ENCODE measurements around the gene DEFB112. TPM values are rescaled to one million over a fixed set of nuclear protein-coding genes. Genes with fewer than 3 reads are reported as not detected.

The DEFB112 gene
- total RNA-seq (not detected), total RNA-seq (0 to 0.07 (median 0) reads per million in 172 experiments)
- not detected for polyA plus RNA-seq (2013, experiment 1 of 2)
- polyA plus RNA-seq (2013, experiment 2 of 2), result not detected

GRCh38 chr6:50049829-50050228, at the start of gene DEFB112:
TSS of gene DEFB112 (minus strand) at chr6:50049929. CDS start at chr6:50049869, 60 bp downstream.
- H3K4me3 Mint-ChIP-seq, result no peak within 1 kb of the TSS
- ATAC-seq (ENCODE audit: poor library complexity) (no peak), DNase-seq (no peak)
- Histone ChIP-seq H3K4me1 (ENCODE audit: insufficient read depth, low read length) (no peaks in the 10 kb centered on the region), H3K9me3 (ENCODE audit: control insufficient read depth in 1 of 2, insufficient read depth in 1 of 2, low read length in 2 of 2) (peaks cover 0 to 6% of the 10 kb centered on the region in 2 experiments), H3K36me3 (ENCODE audit: insufficient read depth, low read length) (no peaks in the 10 kb centered on the region), H3K27ac (ENCODE audit: low read depth in 1 of 2, low read length in 2 of 2) (no peak within 1 kb of the TSS), H3K4me3 (ENCODE audit: low read length) (no peak within 1 kb of the TSS), H3K27me3 (ENCODE audit: control insufficient read depth in 1 of 2, insufficient read depth in 2 of 2, low read length in 2 of 2) (no peaks in the 10 kb centered on the region)
- no peaks in the 10 kb centered on the region for H3K36me3 Mint-ChIP-seq (ENCODE audit: low read depth)
- H3K4me1 Mint-ChIP-seq (ENCODE audit: low read depth), result no peaks in the 10 kb centered on the region
- no peaks in the 10 kb centered on the region for H3K9me3 Mint-ChIP-seq
- POLR2A ChIA-PET, result no interaction called here
- CTCF ChIA-PET, result no interaction called here
- no peaks in the 10 kb centered on the region for H3K27me3 Mint-ChIP-seq
- intact Hi-C loops (cut with DNase I, micrococcal nuclease), result no loop called here
- H3K27ac Mint-ChIP-seq, result no peak within 1 kb of the TSS
- TF ChIP-seq CTCF (IDR thresholded peaks at IDR 0.05), result no peak

GRCh38 chr6:50098641-50098993, 48.9 kb upstream of the DEFB112 start:
- H3K27me3 ChIP-seq (ENCODE audit: control insufficient read depth in 1 of 2, insufficient read depth in 2 of 2, low read length in 2 of 2), result no peaks in the 10 kb centered on the region
- DNase-seq, result no peak
- H3K4me1 ChIP-seq (ENCODE audit: insufficient read depth, low read length), result no peaks in the 10 kb centered on the region
- intact Hi-C loops (cut with DNase I, micrococcal nuclease), result no loop called here
- ATAC-seq (ENCODE audit: poor library complexity), result no peak
- Mint-ChIP-seq H3K27me3 (peaks cover 4% of the 10 kb centered on the region), H3K4me1 (ENCODE audit: low read depth) (no peaks in the 10 kb centered on the region), H3K9me3 (peaks cover 10% of the 10 kb centered on the region), H3K36me3 (ENCODE audit: low read depth) (no peaks in the 10 kb centered on the region), H3K4me3 (no peak overlapping the region), H3K27ac (no peak overlapping the region)
- H3K36me3 ChIP-seq (ENCODE audit: insufficient read depth, low read length), result no peaks in the 10 kb centered on the region
- TF ChIP-seq CTCF (IDR thresholded peaks at IDR 0.05), result no peak
- no peak overlapping the region for H3K27ac ChIP-seq (ENCODE audit: low read depth in 1 of 2, low read length in 2 of 2)
- CTCF ChIA-PET, result no interaction called here
- H3K4me3 ChIP-seq (ENCODE audit: low read length), result no peak overlapping the region
- POLR2A ChIA-PET, result no interaction called here
- H3K9me3 ChIP-seq (ENCODE audit: control insufficient read depth in 1 of 2, insufficient read depth in 1 of 2, low read length in 2 of 2), result no peaks in the 10 kb centered on the region

DNA sequence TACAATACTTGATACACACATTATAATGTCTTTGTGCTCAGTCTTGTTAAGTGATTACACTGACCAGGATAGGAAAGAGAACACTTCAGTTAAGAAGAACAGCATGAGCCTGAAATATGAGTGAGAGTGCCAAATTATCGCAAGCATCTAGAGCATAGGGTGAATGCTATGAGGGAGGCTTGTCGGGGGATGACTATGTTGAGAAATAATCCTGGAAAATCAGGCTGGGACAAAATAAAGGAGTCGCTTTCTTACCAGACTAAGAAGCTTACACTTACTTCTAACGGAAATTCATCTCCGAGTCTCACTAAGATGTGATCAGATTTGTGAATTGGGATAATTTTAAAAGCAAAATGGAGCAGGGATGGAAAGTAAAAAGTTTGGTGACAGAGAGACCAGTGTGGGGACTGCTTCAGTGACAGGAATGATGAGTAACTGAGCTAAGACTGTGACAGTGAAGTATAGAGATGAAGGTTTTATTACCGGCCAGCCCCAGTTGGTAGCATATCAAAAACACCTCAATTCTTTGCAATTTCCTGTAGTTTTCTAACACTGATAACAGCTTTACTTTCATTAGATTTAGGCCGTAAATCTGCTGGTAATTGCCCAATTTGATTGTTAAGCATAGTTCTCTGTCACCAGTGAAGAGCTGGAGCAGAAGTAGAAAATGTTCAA, 48.4 kb upstream of the DEFB112 start:
- Mint-ChIP-seq H3K27ac (no peak overlapping the region), H3K4me1 (ENCODE audit: low read depth) (no peaks in the 10 kb centered on the region)
- CTCF ChIA-PET, result no interaction called here

More for the DNA sequence above, 48.4 kb upstream of the DEFB112 start:
- Mint-ChIP-seq H3K27me3 (peaks cover 4% of the 10 kb centered on the region), H3K4me3 (no peak overlapping the region), H3K9me3 (peaks cover 8% of the 10 kb centered on the region), H3K36me3 (ENCODE audit: low read depth) (no peaks in the 10 kb centered on the region)
- Histone ChIP-seq H3K36me3 (ENCODE audit: insufficient read depth, low read length) (no peaks in the 10 kb centered on the region), H3K9me3 (ENCODE audit: control insufficient read depth in 1 of 2, insufficient read depth in 1 of 2, low read length in 2 of 2) (no peaks in the 10 kb centered on the region), H3K4me1 (ENCODE audit: insufficient read depth, low read length) (no peaks in the 10 kb centered on the region), H3K27ac (ENCODE audit: low read depth in 1 of 2, low read length in 2 of 2) (no peak overlapping the region), H3K4me3 (ENCODE audit: low read length) (no peak overlapping the region), H3K27me3 (ENCODE audit: control insufficient read depth in 1 of 2, insufficient read depth in 2 of 2, low read length in 2 of 2) (no peaks in the 10 kb centered on the region)
- no peak for TF ChIP-seq CTCF (IDR thresholded peaks at IDR 0.05)
- ATAC-seq (ENCODE audit: poor library complexity), result no peak
- no peak for DNase-seq
- intact Hi-C loops (cut with DNase I, micrococcal nuclease), result no loop called here
- POLR2A ChIA-PET, result no interaction called here
